Endothelial cell of umbilical vein (primary cell): ENCODE results near the gene ZNF57. TPM values are rescaled to one million over a fixed set of nuclear protein-coding genes. Genes with fewer than 3 reads are reported as not detected.
"Not testable (repeated sequence)": the region's sequence is repeated elsewhere in the genome, so short reads cannot be mapped to it uniquely, and the experiment has no call there.

ENCODE experiments used
- BruUV-seq: library from RNA; stranded (reverse); fragments of 400-500 nt; replicated peaks from 2 replicates; lab custom pipeline; 2021; lab: Mats Ljungman, UMichigan
- CTCF ChIA-PET: fragments of 300-600, 350-600 bp; sonication (Branson Sonifier 250); formaldehyde crosslinking; loops from one replicate; lab custom pipeline; 2021; ENCODE audit warnings: antibody characterized with exemption, inconsistent platforms; lab: Charles Lee
- POLR2A ChIA-PET: fragments of 300-600, 350-600 bp; sonication (Branson Sonifier 250); formaldehyde crosslinking; loops from one replicate; lab custom pipeline; 2021; ENCODE audit warnings: antibody characterized with exemption, inconsistent platforms; lab: Charles Lee
- DNase-seq: peaks from one replicate; pipeline ENCODE4 v3.0.0-alpha.2; 2011; ENCODE audit warnings: low read depth, low spot score
- FAIRE-seq: peaks from 2 replicates; lab custom pipeline; 2011; peaks lifted over from hg19 to GRCh38; lab: Jason Lieb, UNC
- H2AFZ ChIP-seq: 2 replicates; pipeline ENCODE4 v1.6.0; 2012; ENCODE audit warnings: low read depth, low read length, control low read depth, inconsistent platforms
- H3K27ac ChIP-seq: 2 replicates; pipeline ENCODE4 v1.5.1; 2011; ENCODE audit warnings: low read depth, mild to moderate bottlenecking, control low read depth, low read length, moderate library complexity; ENCODE audit not compliant: insufficient read depth
- H3K27me3 ChIP-seq, 2 experiments: 2 replicates each; pipeline versions ENCODE4 v1.6.0 to v1.6.1; 2011; ENCODE audit warnings: low read length in 2 of 2, mixed read lengths in 1 of 2; ENCODE audit not compliant: control insufficient read depth in 2 of 2, insufficient read depth in 2 of 2
- H3K36me3 ChIP-seq, 2 experiments: 2 replicates in 1 of 2; 3 replicates in 1 of 2; pipeline ENCODE4 v1.5.1; 2011; ENCODE audit warnings: low read length in 2 of 2, mild to moderate bottlenecking in 1 of 2, moderate library complexity in 1 of 2; ENCODE audit not compliant: control insufficient read depth in 2 of 2, insufficient read depth in 2 of 2; ENCODE audit errors: extremely low read depth in 1 of 2
- H3K4me1 ChIP-seq: 3 replicates; pipeline ENCODE4 v1.5.1; 2011; ENCODE audit warnings: mild to moderate bottlenecking, low read length; ENCODE audit not compliant: control insufficient read depth, insufficient read depth; ENCODE audit errors: extremely low read depth
- H3K4me2 ChIP-seq: 2 replicates; pipeline ENCODE4 v1.6.1; 2011; ENCODE audit warnings: low read length, control low read depth, mixed read lengths; ENCODE audit not compliant: insufficient read depth
- H3K4me3 ChIP-seq, 3 experiments: fragments of 200-600 bp in 1 of 3; sonication (generic), shearing (Covaris generic) in 1 of 3; replicated peaks in 1 of 3; 2 replicates each; pipeline ENCODE4 v1.5.1; 2011 to 2016; ENCODE audit warnings: control low read depth in 3 of 3, low read length in 3 of 3, mild to moderate bottlenecking in 2 of 3, inconsistent platforms in 1 of 3, low read depth in 1 of 3, moderate library complexity in 1 of 3; ENCODE audit not compliant: insufficient read depth in 1 of 3
- H3K79me2 ChIP-seq: 2 replicates; pipeline ENCODE4 v1.6.0; 2012; ENCODE audit warnings: low read length, inconsistent platforms; ENCODE audit not compliant: control insufficient read depth, insufficient read depth
- H3K9ac ChIP-seq: replicated peaks from 2 replicates; pipeline ENCODE3; 2011; ENCODE audit warnings: low read length, control low read depth; ENCODE audit not compliant: insufficient read depth; ENCODE audit errors: extremely low read depth
- H3K9me1 ChIP-seq: replicated peaks from 3 replicates; pipeline ENCODE4 v1.6.0; 2011; ENCODE audit warnings: mild to moderate bottlenecking, low read length; ENCODE audit not compliant: control insufficient read depth, insufficient read depth; ENCODE audit errors: extremely low read depth
- H3K9me3 ChIP-seq: replicated peaks from 2 replicates; pipeline ENCODE4 v1.5.1; 2012; ENCODE audit warnings: low read length, inconsistent platforms; ENCODE audit not compliant: control insufficient read depth, insufficient read depth
- H4K20me1 ChIP-seq: replicated peaks from 2 replicates; pipeline ENCODE3; 2011; ENCODE audit warnings: mild to moderate bottlenecking, low read length; ENCODE audit not compliant: control insufficient read depth, insufficient read depth; ENCODE audit errors: extremely low read depth
- CTCF ChIP-seq, 2 donors: IDR thresholded peaks; 1 replicate in 1 of 2; 2 replicates in 1 of 2; pipeline ENCODE4 v1.5.1; 2011; ENCODE audit warnings: low read length in 2 of 2, mild to moderate bottlenecking in 2 of 2, moderate library complexity in 2 of 2, control low read depth in 1 of 2, inconsistent platforms in 1 of 2, low read depth in 1 of 2; ENCODE audit not compliant: insufficient read depth in 1 of 2; ENCODE audit errors: extremely low read depth in 1 of 2
- EZH2 ChIP-seq: IDR thresholded peaks from 2 replicates; pipeline ENCODE4 v1.6.1; 2012; ENCODE audit warnings: borderline replicate concordance, low read depth, mild to moderate bottlenecking, moderate library complexity, low read length, inconsistent platforms; ENCODE audit not compliant: severe bottlenecking
- FOS ChIP-seq: IDR thresholded peaks from 2 replicates; pipeline ENCODE4 v1.6.1; 2011; ENCODE audit warnings: mild to moderate bottlenecking, low read length, moderate library complexity, borderline replicate concordance; ENCODE audit not compliant: insufficient read depth
- GATA2 ChIP-seq: IDR thresholded peaks from 2 replicates; pipeline ENCODE4 v1.7.0; 2011; ENCODE audit warnings: low read depth, mild to moderate bottlenecking, moderate library complexity, mixed read lengths, low read length; ENCODE audit not compliant: insufficient read length, insufficient read depth
- JUN ChIP-seq: IDR thresholded peaks from 2 replicates; pipeline ENCODE4 v1.6.1; 2011; ENCODE audit warnings: borderline replicate concordance, low read depth; ENCODE audit not compliant: insufficient read length, insufficient read depth
- MAX ChIP-seq: IDR thresholded peaks from 2 replicates; pipeline ENCODE4 v1.6.1; 2011; ENCODE audit not compliant: insufficient read depth, insufficient read length
- MYC ChIP-seq: IDR thresholded peaks from one replicate; pipeline ENCODE4 v1.6.1; 2011; ENCODE audit warnings: mild to moderate bottlenecking, low read depth, low read length
- POLR2A ChIP-seq: IDR thresholded peaks from 2 replicates; pipeline ENCODE4 v1.6.1; 2012; ENCODE audit warnings: low read depth, mild to moderate bottlenecking, control low read depth, low read length
- POLR2AphosphoS5 ChIP-seq: IDR thresholded peaks from 2 replicates; pipeline ENCODE4 v1.6.1; 2012; ENCODE audit warnings: low read depth, mild to moderate bottlenecking, control low read depth, low read length, moderate library complexity; ENCODE audit not compliant: insufficient read depth
- dilution Hi-C: fragments of 300-500 bp; cut with MboI; formaldehyde crosslinking; loops from one replicate; pipeline ENCODE4 v1.15.0; 2019; ENCODE audit warnings: low sequenced_read_pairs; ENCODE audit not compliant: extremely low pct_ligation_motif_present
- intact Hi-C: fragments of 100-400 bp; cut with micrococcal nuclease; formaldehyde crosslinking; loops from one replicate; pipeline ENCODE4 v1.10.0; 2022
- polyA plus RNA-seq, 4 experiments: library from polyadenylated mRNA; depleted of rRNA in 3 of 4; stranded (reverse) in 3 of 4; unstranded in 1 of 4; fragments of >200 nt; gene quantifications; 2 replicates each; pipeline versions ENCODE4 v1.2.1 to v1.2.3, GENCODE V29; 2011 to 2012; ENCODE audit warnings: missing spikeins in 1 of 4
- total RNA-seq: library from RNA; stranded (reverse); gene quantifications from 2 replicates; pipeline ENCODE4 v1.2.3, GENCODE V29; 2021

Gene ZNF57
- total and polyA plus RNA-seq, 2 donors (not counting 3 experiments of a cell fraction or from before 2014, with no cell fraction given), result 2.0 to 3.6 TPM

GRCh38 chr19:2927032-2927430 is 26.3 kb downstream of the ZNF57 start:
- dilution Hi-C loops, result no loop called here
- Histone ChIP-seq H3K4me1 (no peaks in the 10 kb centered on the region), H3K27me3 (no peaks in the 10 kb centered on the region), H3K79me2 (no peaks in the 10 kb centered on the region), H3K9me3 (peaks cover 3% of the 10 kb centered on the region), H4K20me1 (no peaks in the 10 kb centered on the region), H3K9me1 (no peaks in the 10 kb centered on the region), H3K4me2 (no peak overlapping the region), H2AFZ (no peak overlapping the region), H3K9ac (no peak overlapping the region), H3K4me3 (no peak overlapping the region), H3K36me3 (peaks cover 0 to 4% of the 10 kb centered on the region in 2 experiments), H3K27ac (no peak overlapping the region)
- POLR2A ChIA-PET, result no interaction called here
- DNase-seq (no peak), FAIRE-seq (no peak)
- no peak for TF ChIP-seq GATA2
- no peak for TF ChIP-seq FOS
- TF ChIP-seq POLR2AphosphoS5, result no peak
- CTCF ChIA-PET, result no interaction called here
- BruUV-seq, result no TSS peak
- intact Hi-C loops, result no loop called here

- no peak overlapping the region for H2AFZ ChIP-seq
- peaks cover 12 to 32% of the 10 kb centered on the region in 2 experiments for H3K36me3 ChIP-seq
- dilution Hi-C loops (no loop called here), intact Hi-C loops (no loop called here)
- no peak overlapping the region for H3K4me2 ChIP-seq
- no peak overlapping the region for H3K4me3 ChIP-seq
- ChIA-PET POLR2A (no interaction called here), CTCF (no interaction called here)
- FAIRE-seq, result no peak
- peaks cover 17% of the 10 kb centered on the region for H3K9me3 ChIP-seq
- no peaks in the 10 kb centered on the region for H3K4me1 ChIP-seq
- H3K27me3 ChIP-seq, result no peaks in the 10 kb centered on the region
- TF ChIP-seq MAX, result no peak
- TF ChIP-seq FOS, result no peak
- no peak for TF ChIP-seq POLR2AphosphoS5
- no peak for TF ChIP-seq MYC
- no peak for TF ChIP-seq GATA2
- no peak for TF ChIP-seq EZH2
- no peak for TF ChIP-seq POLR2A
- TF ChIP-seq JUN, result no peak
- no peak for TF ChIP-seq CTCF (IDR thresholded peaks at IDR 0.05; ENCODE audit: extremely low read depth in 1 of 2, insufficient read depth in 1 of 2, low read depth in 1 of 2, low read length in 2 of 2)
- BruUV-seq, result TSS peak; percentile 11
- H4K20me1 ChIP-seq, result no peaks in the 10 kb centered on the region
- H3K79me2 ChIP-seq, result no peaks in the 10 kb centered on the region
- H3K9ac ChIP-seq, result no peak overlapping the region
- DNase-seq, result no peak
- no peak overlapping the region for H3K27ac ChIP-seq
- no peaks in the 10 kb centered on the region for H3K9me1 ChIP-seq
These were observed 32.8 kb downstream of the ZNF57 start for GRCh38 chr19:2933490-2933910.

- CTCF ChIA-PET, BruUV-seq, H3K79me2 ChIP-seq, H3K4me2 ChIP-seq, H3K9ac ChIP-seq, intact Hi-C loops, H2AFZ ChIP-seq, DNase-seq, H4K20me1 ChIP-seq, H3K27ac ChIP-seq, H3K4me3 ChIP-seq, H3K9me1 ChIP-seq, H3K4me1 ChIP-seq, H3K27me3 ChIP-seq, POLR2A ChIA-PET, dilution Hi-C loops, FAIRE-seq: not testable (repeated sequence)
- Histone ChIP-seq H3K9me3 (peaks cover 17% of the 10 kb centered on the region), H3K36me3 (peaks cover 16 to 37% of the 10 kb centered on the region in 2 experiments)
These were observed 35.1 kb downstream of the ZNF57 start for GRCh38 chr19:2935863-2936262.
